GM23338 (cell line): Measurements from ENCODE around the gene KCNB1. TPM values are rescaled to one million over a fixed set of nuclear protein-coding genes. Genes with fewer than 3 reads are reported as not detected.

Source experiments
- ATAC-seq: fragments of 200-7000 bp; cut with Tn5 transposase; 3 replicates; pipeline ENCODE4 v1.9.1; 2020
- DNase-seq: peaks from one replicate; pipeline ENCODE4 v3.0.0-alpha.2; 2015; ENCODE audit warnings: low spot score
- H2AFZ ChIP-seq: fragments of 200-600 bp; sonication (generic); 2 replicates; pipeline ENCODE4 v1.8.0; 2016; ENCODE audit warnings: antibody characterized with exemption, mild to moderate bottlenecking, moderate library complexity
- H3F3A ChIP-seq: fragments of 200-600 bp; sonication (generic); replicated peaks from 2 replicates; pipeline ENCODE4 v1.8.0; 2017; ENCODE audit warnings: antibody characterized with exemption, mixed run types, low read depth
- H3K27ac ChIP-seq: fragments of 200-600 bp; sonication (generic); 2 replicates; pipeline ENCODE4 v1.6.1; 2016; ENCODE audit warnings: low read depth
- H3K27me3 ChIP-seq: fragments of 200-600 bp; sonication (generic); 2 replicates; pipeline ENCODE4 v1.8.0; 2016; ENCODE audit warnings: mild to moderate bottlenecking, mixed run types, moderate library complexity; ENCODE audit not compliant: insufficient read depth
- H3K36me3 ChIP-seq: fragments of 200-600 bp; sonication (generic); 2 replicates; pipeline ENCODE4 v1.8.0; 2016; ENCODE audit warnings: mild to moderate bottlenecking; ENCODE audit not compliant: insufficient read depth
- H3K4me1 ChIP-seq: fragments of 200-600 bp; sonication (generic); 2 replicates; pipeline ENCODE4 v1.8.0; 2016; ENCODE audit warnings: mild to moderate bottlenecking, moderate library complexity; ENCODE audit not compliant: insufficient read depth
- H3K4me2 ChIP-seq: fragments of 200-600 bp; sonication (generic); 2 replicates; pipeline ENCODE4 v1.7.1; 2017; ENCODE audit warnings: mixed run types
- H3K4me3 ChIP-seq: fragments of 200-600 bp; sonication (generic); 2 replicates; pipeline ENCODE4 v1.6.1; 2016; ENCODE audit warnings: mixed run types
- H3K79me2 ChIP-seq: fragments of 200-600 bp; sonication (generic); replicated peaks from 2 replicates; pipeline ENCODE4 v1.8.0; 2017; ENCODE audit warnings: mild to moderate bottlenecking; ENCODE audit not compliant: insufficient read depth
- H3K9me2 ChIP-seq: fragments of 200-600 bp; sonication (generic); 2 replicates; pipeline ENCODE4 v1.8.0; 2017; ENCODE audit not compliant: insufficient read depth
- H4K20me1 ChIP-seq: fragments of 200-600 bp; sonication (generic); replicated peaks from 2 replicates; pipeline ENCODE4 v1.8.0; 2017; ENCODE audit warnings: mild to moderate bottlenecking; ENCODE audit not compliant: insufficient read depth
- H3K27ac Mint-ChIP-seq: 2 replicates; pipeline ENCODE4 v1.8.0; 2020; ENCODE audit warnings: inconsistent platforms, mild to moderate bottlenecking, moderate library complexity, mixed read lengths
- H3K27me3 Mint-ChIP-seq: 3 replicates; pipeline ENCODE4 v1.8.0; 2022; ENCODE audit warnings: low read depth, mild to moderate bottlenecking, moderate library complexity, mixed read lengths, inconsistent platforms; ENCODE audit not compliant: insufficient read depth, poor library complexity
- H3K36me3 Mint-ChIP-seq: 3 replicates; pipeline ENCODE4 v1.8.0; 2021; ENCODE audit warnings: low read depth, mild to moderate bottlenecking, inconsistent platforms, moderate library complexity, mixed read lengths
- H3K4me1 Mint-ChIP-seq: 3 replicates; pipeline ENCODE4 v1.8.0; 2020; ENCODE audit warnings: mild to moderate bottlenecking, inconsistent platforms, mixed read lengths
- H3K4me3 Mint-ChIP-seq: 3 replicates; pipeline ENCODE4 v1.8.0; 2021; ENCODE audit warnings: moderate library complexity, mild to moderate bottlenecking, inconsistent platforms, mixed read lengths
- H3K9me3 Mint-ChIP-seq: 3 replicates; pipeline ENCODE4 v1.8.0; 2020; ENCODE audit warnings: moderate library complexity, mild to moderate bottlenecking, inconsistent platforms, mixed read lengths
- CREB1 ChIP-seq: fragments of 250-450 bp; sonication (Bioruptor Pico); IDR thresholded peaks from 2 replicates; pipeline ENCODE4 v1.5.0; 2020; ENCODE audit warnings: low read depth, mild to moderate bottlenecking, moderate library complexity
- CTCF ChIP-seq, 2 experiments: fragments of 200-600 bp in 1 of 2; sonication (generic) in 1 of 2; conservative IDR thresholded peaks; 2 replicates each; pipeline versions ENCODE4 v1.5.1 to v1.6.1; 2016 to 2017; ENCODE audit warnings: antibody characterized with exemption in 2 of 2, low read depth in 2 of 2, mild to moderate bottlenecking in 2 of 2, moderate library complexity in 1 of 2
- ETS1 ChIP-seq: IDR thresholded peaks from 2 replicates; pipeline ENCODE4 v1.6.1; 2016; ENCODE audit warnings: antibody characterized with exemption
- EZH2 ChIP-seq: fragments of 200-600 bp; sonication (generic); IDR thresholded peaks from one replicate; pipeline ENCODE4 v1.8.0; 2017; ENCODE audit warnings: antibody characterized with exemption, mild to moderate bottlenecking, low read depth; ENCODE audit not compliant: unreplicated experiment
- EZH2phosphoT487 ChIP-seq: fragments of 200-600 bp; sonication (generic); IDR thresholded peaks from one replicate; pipeline ENCODE4 v1.8.1; 2018; ENCODE audit warnings: antibody characterized with exemption; ENCODE audit not compliant: unreplicated experiment
- JUNB ChIP-seq: IDR thresholded peaks from one replicate; pipeline ENCODE4 v1.6.1; 2016; ENCODE audit warnings: antibody characterized with exemption; ENCODE audit not compliant: unreplicated experiment
- NANOG ChIP-seq: IDR thresholded peaks from 2 replicates; pipeline ENCODE4 v1.6.1; 2016; ENCODE audit warnings: antibody characterized with exemption, borderline replicate concordance
- POLR2AphosphoS5 ChIP-seq: IDR thresholded peaks from 2 replicates; pipeline ENCODE4 v1.6.1; 2016; ENCODE audit warnings: antibody characterized with exemption, low read depth
- REST ChIP-seq: IDR thresholded peaks from one replicate; pipeline ENCODE4 v1.6.1; 2018; ENCODE audit warnings: antibody characterized with exemption; ENCODE audit not compliant: unreplicated experiment
- STAT1 ChIP-seq: IDR thresholded peaks from one replicate; pipeline ENCODE4 v1.6.1; 2016; ENCODE audit warnings: antibody characterized with exemption; ENCODE audit not compliant: unreplicated experiment
- ZNF114 ChIP-seq: fragments of 250-450 bp; sonication (Bioruptor Pico); IDR thresholded peaks from 2 replicates; pipeline ENCODE4 v1.5.0; 2020; ENCODE audit warnings: mild to moderate bottlenecking, moderate library complexity
- ZNF331 ChIP-seq: fragments of 250-450 bp; sonication (Bioruptor Pico); IDR thresholded peaks from 2 replicates; pipeline ENCODE4 v1.5.0; 2020; ENCODE audit warnings: low read depth, mild to moderate bottlenecking, moderate library complexity
- ZNF462 ChIP-seq: fragments of 250-450 bp; sonication (Bioruptor Pico); IDR thresholded peaks from 2 replicates; pipeline ENCODE4 v1.5.0; 2020; ENCODE audit warnings: mild to moderate bottlenecking, moderate library complexity
- polyA plus RNA-seq: library from polyadenylated mRNA; unstranded; fragments of >200 nt; fragmentation: Nextera tagmentation; extraction: Ambion mirVana; gene quantifications from 2 replicates; pipeline ENCODE4 v1.2.1, GENCODE V29; 2016
- total RNA-seq: library from RNA; depleted of rRNA; stranded (reverse); fragments of >200 nt; shearing (Covaris generic); gene quantifications from 2 replicates; pipeline ENCODE4 v1.2.3, GENCODE V29; 2014

Gene KCNB1
- total and polyA plus RNA-seq, 2 experiments from 2014 or later, result 0.28 to 0.29 TPM

- no peak overlapping the region for H3K27ac Mint-ChIP-seq
- H3K4me1 Mint-ChIP-seq, result peaks cover 8% of the 10 kb centered on the region
- Histone ChIP-seq H2AFZ (no peak overlapping the region), H3K4me1 (no peaks in the 10 kb centered on the region; the same call in 1 of the 2 replicates), H3K4me3 (no peak overlapping the region), H4K20me1 (no peaks in the 10 kb centered on the region), H3K4me2 (no peak overlapping the region), H3K27me3 (no peaks in the 10 kb centered on the region), H3K79me2 (no peaks in the 10 kb centered on the region), H3K27ac (no peak overlapping the region), H3K36me3 (no peaks in the 10 kb centered on the region), H3K9me2 (no peaks in the 10 kb centered on the region), H3F3A (no peaks in the 10 kb centered on the region)
- H3K4me3 Mint-ChIP-seq, result no peak overlapping the region
- no peaks in the 10 kb centered on the region; the same call in 2 of the 3 replicates for H3K9me3 Mint-ChIP-seq
- DNase-seq (no peak), ATAC-seq (no peak)
- no peaks in the 10 kb centered on the region for H3K36me3 Mint-ChIP-seq
- no peak for TF ChIP-seq NANOG
- TF ChIP-seq ZNF462 (CRISPR knock-in tag), result no peak
- TF ChIP-seq STAT1, result no peak
- TF ChIP-seq ZNF331 (CRISPR knock-in tag), result no peak
- no peak for TF ChIP-seq ZNF114 (CRISPR knock-in tag)
- TF ChIP-seq JUNB, result no peak
- no peak for TF ChIP-seq POLR2AphosphoS5
- no peak for TF ChIP-seq EZH2
- TF ChIP-seq ETS1, result no peak
- no peak for TF ChIP-seq CREB1 (CRISPR knock-in tag)
- no peak for TF ChIP-seq CTCF (conservative IDR thresholded peaks at IDR 0.05; ENCODE audit: low read depth in 2 of 2)
- no peak for TF ChIP-seq EZH2phosphoT487
- TF ChIP-seq REST, result no peak
- peaks cover 4% of the 10 kb centered on the region for H3K27me3 Mint-ChIP-seq
Observed at GRCh38 chr20:49409302-49409974, 73.0 kb downstream of the KCNB1 start.
